GM18868 (cell line): Measurements from ENCODE around the gene ARHGAP10.

Source experiments
- ATAC-seq: cut with Tn5 transposase; IDR thresholded peaks from one replicate; pipeline ENCODE4 v1.9.1; 2021; ENCODE audit warnings: mild to moderate bottlenecking, moderate library complexity; ENCODE audit not compliant: unreplicated experiment

ARHGAP10 gene

GRCh38 chr4:147731580-147732517 lies at the start of gene ARHGAP10:
Gene ARHGAP10 (plus strand): TSS chr4:147732088. CDS start chr4:147732302, 214 bp downstream.
- ATAC-seq, result peak; percentile 51

GRCh38 chr4:147682755-147683154 lies 49.1 kb upstream of the ARHGAP10 start:
- no peak for ATAC-seq

- no peak for ATAC-seq
Measured at GRCh38 chr4:147683188-147683591, 48.7 kb upstream of the ARHGAP10 start.

GRCh38 chr4:147683717-147684700 lies 47.9 kb upstream of the ARHGAP10 start, which contains the start of gene PRMT9:
Gene PRMT9 (minus strand): TSS chr4:147684163. CDS start chr4:147683987, 176 bp downstream.
- peak; percentile 99 for ATAC-seq

- ATAC-seq, result no peak
Measured at GRCh38 chr4:147689067-147689466, 42.8 kb upstream of the ARHGAP10 start.

- no peak for ATAC-seq
Measured at GRCh38 chr4:147691820-147692219, 40.1 kb upstream of the ARHGAP10 start.

- no peak for ATAC-seq
Measured at GRCh38 chr4:147693218-147693617, 38.7 kb upstream of the ARHGAP10 start.

- no peak for ATAC-seq
Measured at GRCh38 chr4:147696866-147697265, 35.0 kb upstream of the ARHGAP10 start.

- no peak for ATAC-seq
Measured at GRCh38 chr4:147704846-147705245, 27.0 kb upstream of the ARHGAP10 start.

GRCh38 chr4:147707892-147708672 lies 23.8 kb upstream of the ARHGAP10 start:
- ATAC-seq, result peak; percentile 76

- no peak for ATAC-seq
Measured at GRCh38 chr4:147709999-147710398, 21.9 kb upstream of the ARHGAP10 start.

GRCh38 chr4:147714575-147715401 lies 17.1 kb upstream of the ARHGAP10 start:
- no peak for ATAC-seq

- ATAC-seq, result peak; percentile 95
Measured at GRCh38 chr4:147717878-147718277, 14.0 kb upstream of the ARHGAP10 start.

GRCh38 chr4:147723326-147723725 lies 8.6 kb upstream of the ARHGAP10 start:
- no peak for ATAC-seq

GRCh38 chr4:147724468-147725201 lies 7.3 kb upstream of the ARHGAP10 start:
- ATAC-seq, result peak; percentile 43

- ATAC-seq, result no peak
Measured at GRCh38 chr4:147725673-147726072, 6.2 kb upstream of the ARHGAP10 start.

- no peak for ATAC-seq
Measured at GRCh38 chr4:147727476-147728028, 4.3 kb upstream of the ARHGAP10 start.

- ATAC-seq, result no peak
Measured at GRCh38 chr4:147730333-147730732, 1.6 kb upstream of the ARHGAP10 start.
